Natural killer cell (primary cell): Measurements from ENCODE around the gene SLC25A6. TPM values are rescaled to one million over a fixed set of nuclear protein-coding genes. Genes with fewer than 3 reads are reported as not detected.

ENCODE experiments used
- ATAC-seq, 3 donors: fragments of 150-1000 bp in 2 of 3; fragments of 200-7000 bp in 1 of 3; cut with Tn5 transposase; 1 replicate in 1 of 3; 2 replicates in 2 of 3; pipeline ENCODE4 v1.10.0; 2021; ENCODE audit warnings: mild to moderate bottlenecking in 2 of 3, moderate library complexity in 2 of 3
- DNase-seq, 2 donors: peaks; one replicate each; pipeline versions ENCODE4 v3.0.0 to v3.0.0-alpha.2; 2013 to 2021; ENCODE audit warnings: mixed read lengths in 1 of 2
- H3K27ac ChIP-seq: one replicate; pipeline ENCODE4 v1.5.1; 2013; ENCODE audit warnings: mild to moderate bottlenecking, low read length
- H3K27me3 ChIP-seq: one replicate; pipeline ENCODE4 v1.6.1; 2013; ENCODE audit warnings: low read length; ENCODE audit not compliant: control insufficient read depth, insufficient read depth
- H3K36me3 ChIP-seq: one replicate; pipeline ENCODE4 v1.6.1; 2013; ENCODE audit warnings: low read length; ENCODE audit not compliant: control insufficient read depth, insufficient read depth
- H3K4me1 ChIP-seq: one replicate; pipeline ENCODE4 v1.6.1; 2013; ENCODE audit warnings: low read length; ENCODE audit not compliant: control insufficient read depth, insufficient read depth
- H3K4me3 ChIP-seq: one replicate; pipeline ENCODE4 v1.5.1; 2013; ENCODE audit warnings: low read length
- H3K9me3 ChIP-seq: one replicate; pipeline ENCODE4 v1.6.1; 2013; ENCODE audit warnings: low read length; ENCODE audit not compliant: control insufficient read depth, insufficient read depth
- H3K27ac Mint-ChIP-seq, 2 donors: one replicate each; pipeline ENCODE4 v1.8.0; 2022; ENCODE audit warnings: mild to moderate bottlenecking in 2 of 2, mixed read lengths in 2 of 2, moderate library complexity in 1 of 2
- H3K27me3 Mint-ChIP-seq, 2 donors: one replicate each; pipeline ENCODE4 v1.8.0; 2022; ENCODE audit warnings: low read depth in 2 of 2, mixed read lengths in 2 of 2
- H3K36me3 Mint-ChIP-seq: one replicate; pipeline ENCODE4 v1.8.0; 2022; ENCODE audit warnings: mixed read lengths
- H3K4me1 Mint-ChIP-seq, 2 donors: one replicate each; pipeline ENCODE4 v1.8.0; 2022; ENCODE audit warnings: mixed read lengths in 2 of 2
- H3K4me3 Mint-ChIP-seq: one replicate; pipeline ENCODE4 v1.8.0; 2022; ENCODE audit warnings: mild to moderate bottlenecking, moderate library complexity, mixed read lengths
- H3K9me3 Mint-ChIP-seq, 2 donors: one replicate each; pipeline ENCODE4 v1.8.0; 2022; ENCODE audit warnings: mixed read lengths in 2 of 2
- whole genome bisulfite sequencing: methylation state at CpG from one replicate; pipeline ENCODE4 v1.1.7; 2013; ENCODE audit warnings: missing lambda C conversion rate; ENCODE audit not compliant: insufficient coverage; 5-methylcytosine and 5-hydroxymethylcytosine counted together
- intact Hi-C: fragments of 100-400 bp; cut with micrococcal nuclease; formaldehyde crosslinking; loops from one replicate; pipeline ENCODE4 v1.14.2; 2022
- total RNA-seq, 4 donors: library from RNA; stranded (reverse); fragments of 120-200 nt in 1 of 4; gene quantifications; one replicate each; pipeline versions ENCODE4 v1.2.3 to v1.2.4, GENCODE V29; 2013 to 2022
- TF ChIP-seq, protein P1 (sequence below): fragments of 200-600 bp; IDR thresholded peaks from one replicate; pipeline ENCODE4 v1.8.0; 2022; ENCODE audit warnings: antibody characterized with exemption

The SLC25A6 gene
- total RNA-seq, 3 donors from 2014 or later (not counting 1 experiment from before 2014, with no cell fraction given) = 157 to 197 (median 178) TPM

DNA sequence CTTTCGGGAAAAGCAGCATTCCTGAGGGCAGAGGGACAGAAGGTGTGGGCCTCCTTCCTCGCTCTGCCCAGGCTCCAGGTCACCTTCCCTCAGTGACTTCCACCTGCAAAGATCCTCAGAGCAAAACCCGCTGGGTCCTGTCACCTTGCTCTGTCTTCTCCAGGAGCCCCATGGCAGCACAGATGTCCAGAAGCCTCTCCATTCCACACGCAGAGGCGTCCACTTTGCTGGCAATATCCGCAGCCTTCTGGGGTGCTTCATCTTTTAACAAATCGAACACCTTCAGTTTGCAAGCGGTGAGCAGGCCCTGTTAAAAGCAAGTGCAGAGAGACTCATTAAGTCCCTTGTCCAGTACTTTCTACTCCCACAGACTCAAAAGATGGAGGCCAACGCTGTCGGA lies 33.5 kb upstream of the SLC25A6 start:
- Mint-ChIP-seq H3K4me3 (no peak overlapping the region), H3K36me3 (peaks cover 8% of the 10 kb centered on the region), H3K4me1 (peaks cover 0 to 1% of the 10 kb centered on the region in 2 donors), H3K9me3 (peaks cover 3 to 14% of the 10 kb centered on the region in 2 donors), H3K27ac (no peak overlapping the region), H3K27me3 (no peaks in the 10 kb centered on the region)
- Histone ChIP-seq H3K4me3 (no peak overlapping the region), H3K9me3 (peaks cover 19% of the 10 kb centered on the region), H3K4me1 (no peaks in the 10 kb centered on the region), H3K27ac (no peak overlapping the region), H3K27me3 (no peaks in the 10 kb centered on the region), H3K36me3 (peaks cover 32% of the 10 kb centered on the region)
- no peak for DNase-seq
- intact Hi-C loops = no loop called here
- TF ChIP-seq, protein P1, sequence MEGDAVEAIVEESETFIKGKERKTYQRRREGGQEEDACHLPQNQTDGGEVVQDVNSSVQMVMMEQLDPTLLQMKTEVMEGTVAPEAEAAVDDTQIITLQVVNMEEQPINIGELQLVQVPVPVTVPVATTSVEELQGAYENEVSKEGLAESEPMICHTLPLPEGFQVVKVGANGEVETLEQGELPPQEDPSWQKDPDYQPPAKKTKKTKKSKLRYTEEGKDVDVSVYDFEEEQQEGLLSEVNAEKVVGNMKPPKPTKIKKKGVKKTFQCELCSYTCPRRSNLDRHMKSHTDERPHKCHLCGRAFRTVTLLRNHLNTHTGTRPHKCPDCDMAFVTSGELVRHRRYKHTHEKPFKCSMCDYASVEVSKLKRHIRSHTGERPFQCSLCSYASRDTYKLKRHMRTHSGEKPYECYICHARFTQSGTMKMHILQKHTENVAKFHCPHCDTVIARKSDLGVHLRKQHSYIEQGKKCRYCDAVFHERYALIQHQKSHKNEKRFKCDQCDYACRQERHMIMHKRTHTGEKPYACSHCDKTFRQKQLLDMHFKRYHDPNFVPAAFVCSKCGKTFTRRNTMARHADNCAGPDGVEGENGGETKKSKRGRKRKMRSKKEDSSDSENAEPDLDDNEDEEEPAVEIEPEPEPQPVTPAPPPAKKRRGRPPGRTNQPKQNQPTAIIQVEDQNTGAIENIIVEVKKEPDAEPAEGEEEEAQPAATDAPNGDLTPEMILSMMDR = no peak
- WGBS = 87% methylated on average over 10 of the region's 10 CpGs
- ATAC-seq = no peak

GRCh38 chrX:1424147-1424851 lies 32.4 kb upstream of the SLC25A6 start:
- Histone ChIP-seq H3K27ac (no peak overlapping the region), H3K4me1 (no peaks in the 10 kb centered on the region), H3K9me3 (peaks cover 19% of the 10 kb centered on the region), H3K4me3 (no peak overlapping the region), H3K36me3 (peaks cover 29% of the 10 kb centered on the region), H3K27me3 (no peaks in the 10 kb centered on the region)
- Mint-ChIP-seq H3K4me3 (no peak overlapping the region), H3K9me3 (peaks cover 9 to 16% of the 10 kb centered on the region in 2 donors), H3K27me3 (no peaks in the 10 kb centered on the region), H3K36me3 (peaks cover 8% of the 10 kb centered on the region), H3K27ac (no peak overlapping the region), H3K4me1 (peaks cover 0 to 10% of the 10 kb centered on the region in 2 donors)
- intact Hi-C loops = no loop called here
- DNase-seq (no peak), ATAC-seq (no peak)
- TF ChIP-seq, protein P1 = no peak
- 85% methylated on average over 9 of the region's 9 CpGs for WGBS

- peaks cover 34% of the 10 kb centered on the region for H3K36me3 ChIP-seq
- TF ChIP-seq, protein P1 = no peak
- Mint-ChIP-seq H3K4me1 (peaks cover 0 to 10% of the 10 kb centered on the region in 2 donors), H3K36me3 (peaks cover 8% of the 10 kb centered on the region), H3K27me3 (no peaks in the 10 kb centered on the region), H3K9me3 (peaks cover 9 to 16% of the 10 kb centered on the region in 2 donors), H3K4me3 (no peak overlapping the region), H3K27ac (no peak overlapping the region)
- ATAC-seq (no peak), DNase-seq (no peak)
- H3K27ac ChIP-seq = no peak overlapping the region
- intact Hi-C loops = no loop called here
- H3K9me3 ChIP-seq = peaks cover 25% of the 10 kb centered on the region
- H3K27me3 ChIP-seq = no peaks in the 10 kb centered on the region
- no peak overlapping the region for H3K4me3 ChIP-seq
- 71% methylated on average over 2 of the region's 2 CpGs for WGBS
- no peaks in the 10 kb centered on the region for H3K4me1 ChIP-seq
These were observed 31.3 kb upstream of the SLC25A6 start for GRCh38 chrX:1423215-1423614.

GRCh38 chrX:1422135-1422465 lies 30.2 kb upstream of the SLC25A6 start:
- no peak overlapping the region for H3K27ac Mint-ChIP-seq
- Histone ChIP-seq H3K36me3 (peaks cover 31% of the 10 kb centered on the region), H3K27ac (no peak overlapping the region), H3K27me3 (no peaks in the 10 kb centered on the region), H3K4me3 (no peak overlapping the region), H3K9me3 (peaks cover 26% of the 10 kb centered on the region), H3K4me1 (no peaks in the 10 kb centered on the region)
- peaks cover 8% of the 10 kb centered on the region for H3K36me3 Mint-ChIP-seq
- no peak overlapping the region for H3K4me3 Mint-ChIP-seq
- ATAC-seq (no peak), DNase-seq (no peak)
- peaks cover 0 to 10% of the 10 kb centered on the region in 2 donors for H3K4me1 Mint-ChIP-seq
- WGBS = 91% methylated on average over 4 of the region's 4 CpGs
- intact Hi-C loops = no loop called here
- H3K9me3 Mint-ChIP-seq = peaks cover 9 to 16% of the 10 kb centered on the region in 2 donors
- H3K27me3 Mint-ChIP-seq = no peaks in the 10 kb centered on the region
- TF ChIP-seq, protein P1 = no peak
